ENCODE measurements around the gene NAA11.

NAA11 gene

GRCh38 chr4:79325864-79326328 is at the start of gene NAA11:
Gene NAA11 (minus strand): TSS chr4:79326061. CDS start chr4:79325877, 184 bp downstream.
- in situ Hi-C loops (cut with MboI; ENCODE audit: low sequenced_read_pairs): no loop called here
- Histone ChIP-seq H3K36me3 (replicated peaks) (no peaks in the 10 kb centered on the region), H3K4me3 (no peak within 1 kb of the TSS), H3K27me3 (ENCODE audit: low read depth) (no peaks in the 10 kb centered on the region), H3K9me3 (no peaks in the 10 kb centered on the region), H3K4me1 (no peaks in the 10 kb centered on the region)
- DNase-seq (ENCODE audit: low spot score in 2 of 2): no peak

GRCh38 chr4:79370026-79370425 is 44.2 kb upstream of the NAA11 start:
- H3K36me3 ChIP-seq (replicated peaks): no peaks in the 10 kb centered on the region
- in situ Hi-C loops (cut with MboI; ENCODE audit: low sequenced_read_pairs): no loop called here

GRCh38 chr4:79367096-79367495 is 41.2 kb upstream of the NAA11 start:
- no peaks in the 10 kb centered on the region for H3K36me3 ChIP-seq (replicated peaks)
- H3K4me3 ChIP-seq: no peak overlapping the region
- no peak for DNase-seq (ENCODE audit: low spot score in 2 of 2)
- no peaks in the 10 kb centered on the region for H3K27me3 ChIP-seq (ENCODE audit: low read depth)
- H3K4me1 ChIP-seq: no peaks in the 10 kb centered on the region
- no peaks in the 10 kb centered on the region for H3K9me3 ChIP-seq
- in situ Hi-C loops (cut with MboI; ENCODE audit: low sequenced_read_pairs): no loop called here

More at GRCh38 chr4:79370026-79370425, 44.2 kb upstream of the NAA11 start:
- Histone ChIP-seq H3K27me3 (ENCODE audit: low read depth) (no peaks in the 10 kb centered on the region), H3K4me1 (no peaks in the 10 kb centered on the region), H3K4me3 (no peak overlapping the region), H3K9me3 (no peaks in the 10 kb centered on the region)
- no peak for DNase-seq (ENCODE audit: low spot score in 2 of 2)

- Histone ChIP-seq H3K4me1 (no peaks in the 10 kb centered on the region), H3K9me3 (no peaks in the 10 kb centered on the region), H3K4me3 (no peak overlapping the region), H3K27me3 (ENCODE audit: low read depth) (no peaks in the 10 kb centered on the region), H3K36me3 (replicated peaks) (no peaks in the 10 kb centered on the region)
- no peak for DNase-seq (ENCODE audit: low spot score in 2 of 2)
- in situ Hi-C loops (cut with MboI; ENCODE audit: low sequenced_read_pairs): no loop called here
These were observed 40.6 kb upstream of the NAA11 start for GRCh38 chr4:79366422-79366821.

- no peak for DNase-seq (ENCODE audit: low spot score in 2 of 2)
- in situ Hi-C loops (cut with MboI; ENCODE audit: low sequenced_read_pairs): no loop called here
- Histone ChIP-seq H3K4me1 (no peaks in the 10 kb centered on the region), H3K4me3 (no peak overlapping the region), H3K27me3 (ENCODE audit: low read depth) (no peaks in the 10 kb centered on the region), H3K36me3 (replicated peaks) (no peaks in the 10 kb centered on the region), H3K9me3 (no peaks in the 10 kb centered on the region)
These were observed 38.2 kb upstream of the NAA11 start for GRCh38 chr4:79364061-79364460.

- DNase-seq (ENCODE audit: low spot score in 2 of 2): no peak
- no peaks in the 10 kb centered on the region for H3K27me3 ChIP-seq (ENCODE audit: low read depth)
- H3K4me3 ChIP-seq: no peak overlapping the region
- H3K9me3 ChIP-seq: no peaks in the 10 kb centered on the region
- H3K36me3 ChIP-seq (replicated peaks): no peaks in the 10 kb centered on the region
- in situ Hi-C loops (cut with MboI; ENCODE audit: low sequenced_read_pairs): no loop called here
- no peaks in the 10 kb centered on the region for H3K4me1 ChIP-seq
These were observed 36.8 kb upstream of the NAA11 start for GRCh38 chr4:79362626-79363025.

- H3K36me3 ChIP-seq (replicated peaks): no peaks in the 10 kb centered on the region
- no peak for DNase-seq (ENCODE audit: low spot score in 2 of 2)
- no peaks in the 10 kb centered on the region for H3K4me1 ChIP-seq
- no peak overlapping the region for H3K4me3 ChIP-seq
- no peaks in the 10 kb centered on the region for H3K9me3 ChIP-seq
- H3K27me3 ChIP-seq (ENCODE audit: low read depth): no peaks in the 10 kb centered on the region
- in situ Hi-C loops (cut with MboI; ENCODE audit: low sequenced_read_pairs): no loop called here
These were observed 34.1 kb upstream of the NAA11 start for GRCh38 chr4:79360006-79360405.

- Histone ChIP-seq H3K4me1 (no peaks in the 10 kb centered on the region), H3K27me3 (ENCODE audit: low read depth) (no peaks in the 10 kb centered on the region), H3K36me3 (replicated peaks) (no peaks in the 10 kb centered on the region), H3K4me3 (no peak overlapping the region), H3K9me3 (no peaks in the 10 kb centered on the region)
- no peak for DNase-seq (ENCODE audit: low spot score in 2 of 2)
- in situ Hi-C loops (cut with MboI; ENCODE audit: low sequenced_read_pairs): no loop called here
These were observed 32.6 kb upstream of the NAA11 start for GRCh38 chr4:79358438-79358837.

GRCh38 chr4:79357365-79357764 is 31.5 kb upstream of the NAA11 start:
- Histone ChIP-seq H3K9me3 (no peaks in the 10 kb centered on the region), H3K27me3 (ENCODE audit: low read depth) (no peaks in the 10 kb centered on the region), H3K36me3 (replicated peaks) (no peaks in the 10 kb centered on the region), H3K4me1 (no peaks in the 10 kb centered on the region), H3K4me3 (no peak overlapping the region)
- in situ Hi-C loops (cut with MboI; ENCODE audit: low sequenced_read_pairs): no loop called here
- no peak for DNase-seq (ENCODE audit: low spot score in 2 of 2)

GRCh38 chr4:79353075-79353474 is 27.2 kb upstream of the NAA11 start:
- DNase-seq (ENCODE audit: low spot score in 2 of 2): no peak
- in situ Hi-C loops (cut with MboI; ENCODE audit: low sequenced_read_pairs): no loop called here
- H3K9me3 ChIP-seq: no peaks in the 10 kb centered on the region
- no peak overlapping the region for H3K4me3 ChIP-seq
- H3K4me1 ChIP-seq: no peaks in the 10 kb centered on the region
- H3K36me3 ChIP-seq (replicated peaks): no peaks in the 10 kb centered on the region
- H3K27me3 ChIP-seq (ENCODE audit: low read depth): no peaks in the 10 kb centered on the region

- Histone ChIP-seq H3K27me3 (ENCODE audit: low read depth) (no peaks in the 10 kb centered on the region), H3K9me3 (no peaks in the 10 kb centered on the region), H3K4me1 (no peaks in the 10 kb centered on the region), H3K36me3 (replicated peaks) (no peaks in the 10 kb centered on the region), H3K4me3 (no peak overlapping the region)
- no peak for DNase-seq (ENCODE audit: low spot score in 2 of 2)
- in situ Hi-C loops (cut with MboI; ENCODE audit: low sequenced_read_pairs): no loop called here
These were observed 22.5 kb upstream of the NAA11 start for GRCh38 chr4:79348405-79348804.

GRCh38 chr4:79341893-79342653 is 16.2 kb upstream of the NAA11 start:
- no peak overlapping the region for H3K4me3 ChIP-seq
- no peaks in the 10 kb centered on the region for H3K4me1 ChIP-seq
- H3K9me3 ChIP-seq: no peaks in the 10 kb centered on the region
- no peak for DNase-seq (ENCODE audit: low spot score in 2 of 2)
- in situ Hi-C loops (cut with MboI; ENCODE audit: low sequenced_read_pairs): no loop called here
- H3K27me3 ChIP-seq (ENCODE audit: low read depth): no peaks in the 10 kb centered on the region
- no peaks in the 10 kb centered on the region for H3K36me3 ChIP-seq (replicated peaks)

GRCh38 chr4:79340568-79340967 is 14.7 kb upstream of the NAA11 start:
- H3K4me3 ChIP-seq: no peak overlapping the region
- in situ Hi-C loops (cut with MboI; ENCODE audit: low sequenced_read_pairs): no loop called here
- H3K36me3 ChIP-seq (replicated peaks): no peaks in the 10 kb centered on the region

GRCh38 chr4:79338148-79338547 is 12.3 kb upstream of the NAA11 start:
- DNase-seq (ENCODE audit: low spot score in 2 of 2): no peak
- H3K4me3 ChIP-seq: no peak overlapping the region
- H3K27me3 ChIP-seq (ENCODE audit: low read depth): no peaks in the 10 kb centered on the region
- in situ Hi-C loops (cut with MboI; ENCODE audit: low sequenced_read_pairs): no loop called here
- H3K9me3 ChIP-seq: no peaks in the 10 kb centered on the region
- no peaks in the 10 kb centered on the region for H3K4me1 ChIP-seq
- H3K36me3 ChIP-seq (replicated peaks): no peaks in the 10 kb centered on the region

More at GRCh38 chr4:79340568-79340967, 14.7 kb upstream of the NAA11 start:
- DNase-seq (ENCODE audit: low spot score in 2 of 2): no peak
- Histone ChIP-seq H3K9me3 (no peaks in the 10 kb centered on the region), H3K4me1 (no peaks in the 10 kb centered on the region), H3K27me3 (ENCODE audit: low read depth) (no peaks in the 10 kb centered on the region)

- no peak for DNase-seq (ENCODE audit: low spot score in 2 of 2)
- no peaks in the 10 kb centered on the region for H3K27me3 ChIP-seq (ENCODE audit: low read depth)
- H3K4me3 ChIP-seq: no peak overlapping the region
- no peaks in the 10 kb centered on the region for H3K4me1 ChIP-seq
- no peaks in the 10 kb centered on the region for H3K36me3 ChIP-seq (replicated peaks)
- no peaks in the 10 kb centered on the region for H3K9me3 ChIP-seq
- in situ Hi-C loops (cut with MboI; ENCODE audit: low sequenced_read_pairs): no loop called here
These were observed 8.9 kb upstream of the NAA11 start for GRCh38 chr4:79334783-79335182.

Data from HAP-1 (cell line).